ENCODE data around the gene CNTN3. TPM values are rescaled to one million over a fixed set of nuclear protein-coding genes. Genes with fewer than 3 reads are reported as not detected.

Gene CNTN3
- not detected for total RNA-seq

DNA sequence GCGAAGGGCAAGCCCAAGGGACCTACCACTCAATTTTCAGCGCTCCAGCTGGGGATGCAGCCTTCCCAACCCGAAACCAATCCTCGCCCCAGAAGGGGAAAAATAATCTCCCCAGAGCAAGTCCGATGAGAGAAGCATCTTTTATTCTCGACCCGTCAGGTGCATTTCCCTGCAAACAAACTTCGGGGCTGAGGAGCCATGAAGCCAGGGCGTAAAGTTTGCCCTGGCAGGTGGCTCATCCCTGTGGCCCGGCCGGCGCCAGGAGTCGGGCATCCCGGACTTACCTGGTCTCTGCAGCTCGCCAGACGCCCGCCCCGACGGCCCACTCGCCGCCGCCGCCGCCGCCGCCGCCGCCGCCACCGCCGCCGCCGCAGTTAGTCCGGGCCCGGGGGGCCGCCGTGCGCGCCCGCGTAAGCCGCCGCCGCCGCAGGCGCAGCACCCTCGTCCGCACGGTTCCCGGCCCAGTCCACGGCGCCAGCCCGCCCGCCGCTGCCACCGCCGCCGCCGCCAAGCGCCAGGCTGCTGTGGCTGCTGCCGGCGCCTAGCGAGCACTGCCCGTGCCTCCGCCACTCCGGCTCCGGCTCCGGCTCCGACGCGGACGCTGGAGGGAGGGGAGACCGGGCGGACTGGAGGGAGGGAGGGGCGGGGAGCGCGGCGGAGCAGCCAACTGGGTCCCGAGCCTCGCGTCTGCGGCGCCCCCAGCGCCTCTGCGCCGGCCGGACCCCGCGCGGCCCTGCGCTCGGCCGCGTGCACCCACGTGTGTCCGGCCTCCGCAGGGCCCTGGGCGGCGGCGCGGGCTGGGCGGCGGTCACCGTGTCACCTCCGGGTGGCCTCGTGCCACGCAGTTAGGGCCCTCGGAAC, at the start of gene CNTN3:
Gene CNTN3, minus strand, starts transcription at position 553 of the 861 bp plus-strand sequence. CDS start 93,547 bp downstream, outside the sequence.
- peaks cover 7% of the 10 kb centered on the region for H3K9me3 Mint-ChIP-seq
- ATAC-seq (replicated peaks): no peak
- H3K36me3 Mint-ChIP-seq (ENCODE audit: low read depth): no peaks in the 10 kb centered on the region
- H3K4me1 Mint-ChIP-seq: no peaks in the 10 kb centered on the region
- no peak within 1 kb of the TSS for H3K27ac Mint-ChIP-seq
- peaks cover 3% of the 10 kb centered on the region for H3K27me3 Mint-ChIP-seq
- H3K4me3 Mint-ChIP-seq: no peak within 1 kb of the TSS

DNA sequence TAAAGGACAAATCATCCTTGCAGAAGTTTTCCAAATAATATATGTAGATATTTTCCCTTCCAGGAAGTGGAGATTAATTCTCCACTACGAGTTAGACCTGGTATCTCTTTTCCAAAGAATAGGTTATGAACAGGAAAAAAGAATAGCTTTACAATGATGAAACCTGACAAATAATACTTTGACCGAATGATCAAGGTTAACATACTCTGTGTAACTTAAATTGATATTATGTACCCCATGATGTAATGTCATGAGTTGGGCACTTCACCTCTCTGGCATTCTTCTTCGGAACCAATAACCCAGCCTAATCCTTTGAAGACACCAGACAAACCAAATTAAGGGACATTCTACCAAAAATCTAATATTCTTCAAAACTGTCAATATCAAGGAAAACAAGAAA, 48.7 kb upstream of the CNTN3 start:
- Mint-ChIP-seq H3K9me3 (peaks cover 19% of the 10 kb centered on the region), H3K27me3 (no peaks in the 10 kb centered on the region), H3K27ac (no peak overlapping the region), H3K36me3 (ENCODE audit: low read depth) (no peaks in the 10 kb centered on the region), H3K4me1 (no peaks in the 10 kb centered on the region), H3K4me3 (no peak overlapping the region)
- no peak for ATAC-seq (replicated peaks)

DNA sequence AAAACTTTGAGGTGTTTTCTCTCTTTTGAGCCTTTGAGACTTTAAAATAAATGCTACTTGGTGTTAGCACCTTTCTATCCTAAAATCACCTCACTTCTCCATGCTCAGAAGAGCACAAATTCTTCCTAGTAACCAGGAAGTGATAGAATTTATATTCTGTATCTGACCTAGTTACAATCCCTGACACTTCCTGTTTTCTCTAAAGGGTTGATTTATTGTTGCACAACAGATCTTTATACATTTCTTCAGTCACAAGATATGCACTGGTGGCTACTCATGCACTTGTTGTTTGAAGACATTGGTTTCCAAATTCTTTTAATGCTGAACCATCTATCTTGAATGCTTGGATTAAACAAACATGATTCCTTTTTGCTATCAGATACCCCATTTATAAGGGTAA, 47.2 kb upstream of the CNTN3 start:
- no peaks in the 10 kb centered on the region for H3K36me3 Mint-ChIP-seq (ENCODE audit: low read depth)
- H3K27me3 Mint-ChIP-seq: no peaks in the 10 kb centered on the region
- H3K4me3 Mint-ChIP-seq: no peak overlapping the region
- H3K9me3 Mint-ChIP-seq: peaks cover 12% of the 10 kb centered on the region
- no peaks in the 10 kb centered on the region for H3K4me1 Mint-ChIP-seq
- no peak for ATAC-seq (replicated peaks)
- no peak overlapping the region for H3K27ac Mint-ChIP-seq

DNA sequence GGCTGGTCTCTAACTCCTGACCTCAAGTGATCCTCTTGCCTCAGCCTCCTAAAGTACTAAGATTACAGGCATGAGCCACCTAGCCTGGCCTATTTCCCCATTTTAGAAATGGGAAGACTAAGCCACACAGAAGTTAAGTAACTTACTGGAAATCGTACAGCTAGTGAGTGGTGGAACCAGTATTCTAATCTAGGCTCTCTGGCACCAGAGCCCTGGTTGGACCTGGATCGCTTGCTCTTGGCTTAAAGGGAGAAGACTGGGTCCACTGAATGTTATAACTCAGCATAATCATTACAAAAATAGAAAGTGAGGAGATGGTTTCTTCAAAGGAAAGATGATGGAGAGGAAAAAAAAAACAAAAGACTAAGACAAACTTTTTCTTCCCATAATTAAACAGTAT, 37.4 kb upstream of the CNTN3 start:
- Mint-ChIP-seq H3K36me3 (ENCODE audit: low read depth) (no peaks in the 10 kb centered on the region), H3K9me3 (peaks cover 7% of the 10 kb centered on the region), H3K27ac (no peak overlapping the region), H3K4me3 (no peak overlapping the region), H3K4me1 (no peaks in the 10 kb centered on the region), H3K27me3 (no peaks in the 10 kb centered on the region)
- ATAC-seq (replicated peaks): no peak

DNA sequence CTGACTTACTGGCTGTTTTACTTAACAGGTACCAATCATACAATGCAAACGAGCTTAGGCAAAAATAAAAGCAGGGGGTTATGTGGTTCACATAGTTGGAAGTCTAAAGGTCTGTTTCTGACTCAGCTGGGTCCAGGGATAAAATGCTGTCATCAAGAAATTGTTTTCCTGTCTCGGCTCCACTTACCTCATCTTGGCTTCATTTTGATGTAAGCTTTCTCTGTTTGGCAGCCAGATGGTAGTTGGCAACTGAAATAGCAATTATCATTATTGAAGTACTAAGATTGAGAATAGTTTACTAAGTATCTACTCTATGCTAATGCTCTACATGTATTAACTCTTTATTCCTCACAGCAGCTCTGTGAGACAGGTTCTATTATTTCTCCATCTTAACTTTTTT, 36.8 kb upstream of the CNTN3 start:
- ATAC-seq (replicated peaks): no peak
- Mint-ChIP-seq H3K36me3 (ENCODE audit: low read depth) (no peaks in the 10 kb centered on the region), H3K4me1 (no peaks in the 10 kb centered on the region), H3K27me3 (no peaks in the 10 kb centered on the region), H3K9me3 (peaks cover 7% of the 10 kb centered on the region), H3K4me3 (no peak overlapping the region), H3K27ac (no peak overlapping the region)

DNA sequence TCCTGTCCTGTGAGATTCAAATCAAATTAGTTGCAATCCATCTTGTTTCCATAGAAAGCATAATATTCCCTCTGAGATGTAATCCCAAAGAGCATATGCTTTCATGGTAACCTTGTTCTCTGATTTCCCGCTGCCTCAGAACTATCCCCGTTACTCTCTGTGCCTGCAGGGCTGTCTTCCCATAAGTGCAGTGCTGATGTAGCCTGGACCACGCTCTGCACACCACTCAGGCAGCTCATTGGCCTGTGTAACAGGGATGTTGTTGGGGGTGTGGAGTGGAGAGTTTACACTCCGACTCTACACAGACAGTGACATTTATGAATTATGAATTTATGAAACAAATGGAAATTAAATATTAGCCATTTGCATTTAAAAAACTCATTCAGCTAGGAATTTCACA, 33.6 kb upstream of the CNTN3 start:
- no peak overlapping the region for H3K27ac Mint-ChIP-seq
- ATAC-seq (replicated peaks): no peak
- H3K27me3 Mint-ChIP-seq: no peaks in the 10 kb centered on the region

DNA sequence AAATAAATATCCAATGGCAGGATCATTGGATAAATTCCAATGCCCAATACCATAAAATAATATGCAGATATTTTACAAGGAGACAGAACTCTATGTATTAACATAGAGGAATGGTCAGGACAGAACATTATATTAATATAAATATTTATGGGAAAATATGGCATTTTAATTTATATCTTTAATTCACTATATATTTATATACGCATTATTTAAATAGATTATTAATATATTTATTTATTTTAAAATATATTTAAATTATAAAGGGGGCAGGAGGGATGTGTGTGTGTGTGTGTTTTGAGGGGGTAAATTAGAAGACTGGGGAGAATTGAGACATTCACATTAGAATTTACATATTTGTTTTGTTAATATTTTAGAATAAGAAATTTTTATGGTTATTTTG, 31.6 kb upstream of the CNTN3 start:
- Mint-ChIP-seq H3K4me1 (no peaks in the 10 kb centered on the region), H3K27ac (no peak overlapping the region), H3K27me3 (no peaks in the 10 kb centered on the region), H3K36me3 (ENCODE audit: low read depth) (no peaks in the 10 kb centered on the region), H3K4me3 (no peak overlapping the region), H3K9me3 (peaks cover 16% of the 10 kb centered on the region)
- ATAC-seq (replicated peaks): no peak

More for the DNA sequence above, 33.6 kb upstream of the CNTN3 start:
- Mint-ChIP-seq H3K9me3 (peaks cover 11% of the 10 kb centered on the region), H3K4me3 (no peak overlapping the region), H3K4me1 (no peaks in the 10 kb centered on the region), H3K36me3 (ENCODE audit: low read depth) (no peaks in the 10 kb centered on the region)

DNA sequence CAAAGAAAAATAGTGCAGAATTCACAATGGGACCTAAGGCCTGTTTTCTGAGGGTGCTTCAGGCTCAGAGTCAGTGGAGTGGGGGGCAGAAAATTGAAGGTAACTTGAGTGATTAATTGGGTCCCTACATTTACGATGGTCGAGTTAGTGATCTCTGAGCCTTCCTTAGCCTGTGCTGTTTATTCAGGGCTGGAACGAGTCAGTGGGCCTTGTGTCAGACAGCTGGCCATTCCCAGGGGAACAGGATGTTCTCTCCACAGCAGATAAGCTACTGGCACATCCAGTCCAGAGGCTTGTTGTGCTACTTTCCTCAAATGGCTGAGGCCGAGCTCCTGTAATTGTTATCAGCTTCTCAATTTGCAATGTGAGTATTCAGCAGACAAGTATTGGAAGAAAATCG, 29.2 kb upstream of the CNTN3 start:
- ATAC-seq (replicated peaks): no peak
- Mint-ChIP-seq H3K36me3 (ENCODE audit: low read depth) (no peaks in the 10 kb centered on the region), H3K4me1 (no peaks in the 10 kb centered on the region), H3K27me3 (no peaks in the 10 kb centered on the region), H3K4me3 (no peak overlapping the region), H3K9me3 (peaks cover 13% of the 10 kb centered on the region), H3K27ac (no peak overlapping the region)

DNA sequence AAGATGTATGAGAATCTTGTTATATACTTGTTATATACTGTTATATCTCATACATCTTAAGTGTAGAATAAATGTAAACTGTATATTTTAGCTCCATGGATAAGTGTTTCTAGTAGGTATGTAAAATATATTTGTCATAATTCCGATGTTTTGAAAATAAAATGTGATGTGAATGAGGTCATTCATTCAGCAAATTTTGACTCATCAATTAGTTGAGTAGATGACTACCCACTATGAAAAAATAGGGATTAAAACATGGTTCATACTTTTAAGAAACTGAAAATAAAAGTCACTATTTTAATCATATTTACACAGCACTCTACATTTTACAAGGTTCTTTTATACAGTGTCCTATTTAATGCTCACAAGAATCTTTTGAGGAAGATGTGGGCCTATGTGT, 28.4 kb upstream of the CNTN3 start:
- Mint-ChIP-seq H3K4me1 (no peaks in the 10 kb centered on the region), H3K36me3 (ENCODE audit: low read depth) (no peaks in the 10 kb centered on the region), H3K27me3 (no peaks in the 10 kb centered on the region), H3K27ac (no peak overlapping the region), H3K4me3 (no peak overlapping the region), H3K9me3 (peaks cover 11% of the 10 kb centered on the region)
- no peak for ATAC-seq (replicated peaks)

DNA sequence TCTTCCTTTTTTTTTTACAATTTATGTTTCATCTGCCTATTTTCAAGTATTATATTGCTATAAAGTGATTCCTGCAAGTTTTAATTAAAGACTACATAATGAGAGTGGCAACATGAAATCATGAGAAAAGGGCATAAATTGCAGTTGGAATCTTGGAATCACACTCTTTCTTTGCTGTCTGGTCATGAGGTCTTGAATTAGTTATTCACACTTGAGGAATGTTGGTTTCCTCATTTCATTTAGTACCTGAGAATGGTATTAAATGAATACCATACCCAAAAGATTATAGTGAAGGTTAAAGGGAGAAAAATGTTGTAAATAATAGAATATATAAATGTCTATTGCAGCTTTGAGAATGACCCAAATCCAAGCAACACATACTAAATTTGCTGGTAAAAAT, 25.8 kb upstream of the CNTN3 start:
- no peak overlapping the region for H3K27ac Mint-ChIP-seq
- no peaks in the 10 kb centered on the region for H3K4me1 Mint-ChIP-seq
- no peaks in the 10 kb centered on the region for H3K27me3 Mint-ChIP-seq
- no peaks in the 10 kb centered on the region for H3K36me3 Mint-ChIP-seq (ENCODE audit: low read depth)
- no peak overlapping the region for H3K4me3 Mint-ChIP-seq
- H3K9me3 Mint-ChIP-seq: peaks cover 15% of the 10 kb centered on the region
- no peak for ATAC-seq (replicated peaks)

DNA sequence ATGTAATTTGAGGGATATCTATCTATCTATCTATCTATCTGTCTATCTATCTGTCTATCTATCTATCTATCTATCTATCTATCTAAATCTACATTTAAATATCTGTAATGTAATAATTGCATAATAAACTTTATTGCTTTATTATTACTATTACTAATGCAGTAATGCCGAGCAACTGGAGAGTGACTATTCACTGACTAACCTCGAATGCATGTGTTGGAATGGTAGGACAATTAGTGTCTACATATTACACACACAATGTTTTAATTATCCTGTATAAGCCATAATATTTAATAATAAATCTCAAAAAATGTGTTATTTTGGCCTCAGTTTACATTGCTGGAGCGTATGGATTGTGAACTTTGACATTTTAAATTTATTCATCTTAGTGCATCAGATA, 25.2 kb upstream of the CNTN3 start:
- no peaks in the 10 kb centered on the region for H3K4me1 Mint-ChIP-seq
- no peak overlapping the region for H3K4me3 Mint-ChIP-seq
- peaks cover 15% of the 10 kb centered on the region for H3K9me3 Mint-ChIP-seq
- no peaks in the 10 kb centered on the region for H3K36me3 Mint-ChIP-seq (ENCODE audit: low read depth)
- no peak overlapping the region for H3K27ac Mint-ChIP-seq
- no peaks in the 10 kb centered on the region for H3K27me3 Mint-ChIP-seq
- ATAC-seq (replicated peaks): no peak

DNA sequence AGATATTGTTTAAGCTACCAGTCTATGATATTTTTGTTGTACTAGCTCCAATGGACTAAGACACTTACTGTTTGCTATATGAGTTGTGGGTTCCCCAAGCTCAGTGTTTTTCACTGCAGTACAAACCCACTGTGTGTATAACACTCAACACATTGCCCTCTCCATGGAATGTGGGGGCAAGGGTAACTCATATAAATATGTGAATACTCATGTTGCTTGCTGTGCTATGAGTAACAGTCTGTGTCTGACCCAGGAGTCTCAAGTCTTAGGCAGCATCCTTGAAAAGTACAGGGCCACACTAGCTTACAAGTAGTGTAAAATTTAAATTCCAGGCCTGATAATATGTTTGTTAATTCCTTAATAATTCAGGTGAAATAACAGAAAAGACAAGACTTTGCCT, 22.5 kb upstream of the CNTN3 start:
- H3K36me3 Mint-ChIP-seq (ENCODE audit: low read depth): no peaks in the 10 kb centered on the region
- H3K9me3 Mint-ChIP-seq: peaks cover 20% of the 10 kb centered on the region
- no peak for ATAC-seq (replicated peaks)
- H3K27me3 Mint-ChIP-seq: no peaks in the 10 kb centered on the region
- no peaks in the 10 kb centered on the region for H3K4me1 Mint-ChIP-seq
- H3K27ac Mint-ChIP-seq: no peak overlapping the region
- no peak overlapping the region for H3K4me3 Mint-ChIP-seq

DNA sequence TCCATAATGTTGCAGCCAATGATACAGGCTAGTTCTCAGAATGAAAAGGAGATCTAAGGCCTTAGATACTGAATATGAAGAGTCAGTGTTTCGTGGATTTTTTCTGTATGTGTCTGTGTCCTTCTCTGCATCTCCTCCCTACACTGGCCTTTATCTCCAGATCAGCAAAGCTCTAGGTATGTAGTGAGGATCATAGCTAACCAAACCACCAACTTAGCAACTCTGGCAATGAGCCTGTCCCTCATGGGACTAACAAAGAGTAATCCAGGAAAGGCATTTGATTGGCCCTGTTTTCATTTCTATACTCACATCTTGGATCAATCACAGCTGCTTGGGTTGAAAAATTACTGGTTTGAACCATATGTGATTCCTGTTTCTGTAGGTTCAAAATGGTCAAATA, 18.6 kb upstream of the CNTN3 start:
- H3K9me3 Mint-ChIP-seq: peaks cover 17% of the 10 kb centered on the region
- H3K27me3 Mint-ChIP-seq: no peaks in the 10 kb centered on the region
- no peak overlapping the region for H3K4me3 Mint-ChIP-seq
- no peak for ATAC-seq (replicated peaks)
- H3K27ac Mint-ChIP-seq: no peak overlapping the region
- no peaks in the 10 kb centered on the region for H3K4me1 Mint-ChIP-seq
- no peaks in the 10 kb centered on the region for H3K36me3 Mint-ChIP-seq (ENCODE audit: low read depth)

DNA sequence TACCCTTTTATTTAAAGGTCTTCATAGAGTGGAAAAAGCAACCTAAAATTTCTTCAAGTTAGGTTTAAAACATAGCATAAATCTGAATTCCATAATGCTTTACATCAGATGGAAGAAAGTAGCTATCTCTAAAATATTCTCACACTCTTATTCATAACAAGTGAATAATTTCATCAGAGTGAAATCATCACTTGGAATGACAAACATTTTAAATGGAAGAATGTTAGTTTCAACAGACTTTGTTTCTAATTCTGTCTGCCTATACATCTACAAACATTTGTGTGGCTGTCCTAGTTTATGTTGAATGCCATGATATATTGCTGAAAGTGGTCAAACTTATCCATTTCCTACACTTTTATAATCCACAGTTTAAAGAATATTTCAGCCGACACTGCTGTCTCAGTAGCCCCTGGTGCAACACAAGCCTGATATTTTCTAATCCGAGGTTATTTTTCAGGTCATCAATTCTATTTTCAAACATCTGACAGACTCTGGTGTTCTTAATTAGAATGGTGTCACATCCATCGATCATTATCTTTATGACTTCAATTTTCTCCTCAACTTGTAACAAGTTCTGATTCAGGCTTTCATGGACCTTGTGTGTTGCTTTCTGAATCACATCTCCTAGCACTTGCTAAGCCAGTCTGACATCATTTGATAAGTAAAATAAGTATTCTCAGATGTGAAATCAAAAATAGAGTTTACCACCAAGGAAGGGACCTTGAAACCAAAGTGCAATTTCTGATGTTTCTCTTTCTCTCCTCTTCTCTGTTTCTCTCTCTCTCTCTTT, 17.1 kb upstream of the CNTN3 start:
- Mint-ChIP-seq H3K27ac (no peak overlapping the region), H3K36me3 (ENCODE audit: low read depth) (no peaks in the 10 kb centered on the region), H3K4me3 (no peak overlapping the region), H3K9me3 (peaks cover 19% of the 10 kb centered on the region), H3K27me3 (no peaks in the 10 kb centered on the region), H3K4me1 (no peaks in the 10 kb centered on the region)
- no peak for ATAC-seq (replicated peaks)

DNA sequence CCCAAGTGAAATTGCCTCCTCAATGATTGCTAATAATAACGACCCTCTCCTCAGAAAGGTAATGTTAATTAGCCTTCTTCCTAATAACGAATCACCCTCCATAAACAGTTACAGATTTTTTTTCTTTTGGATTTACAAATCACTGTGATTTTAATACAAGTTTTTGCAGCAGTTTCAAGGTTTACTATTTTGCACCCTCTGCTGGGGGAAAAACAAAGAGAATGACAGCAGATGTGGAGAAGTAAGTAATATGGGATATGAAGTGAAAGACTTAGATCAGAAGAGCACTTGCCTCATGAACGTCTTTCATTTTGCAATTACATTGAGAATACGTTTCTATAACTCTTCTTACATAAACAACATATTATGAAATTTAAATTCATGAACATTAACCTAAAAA, 16.1 kb upstream of the CNTN3 start:
- no peak overlapping the region for H3K27ac Mint-ChIP-seq
- no peaks in the 10 kb centered on the region for H3K36me3 Mint-ChIP-seq (ENCODE audit: low read depth)
- no peak overlapping the region for H3K4me3 Mint-ChIP-seq
- peaks cover 17% of the 10 kb centered on the region for H3K9me3 Mint-ChIP-seq
- no peak for ATAC-seq (replicated peaks)
- no peaks in the 10 kb centered on the region for H3K4me1 Mint-ChIP-seq
- no peaks in the 10 kb centered on the region for H3K27me3 Mint-ChIP-seq

All from activated T-helper 17 cell treated with anti-CD3 and anti-CD28 coated beads, Interleukin-2, amount 50 U/mL, for 72 hours (primary cell).